HG02571 (cell line): ENCODE measurements around the gene WDR72.
"Not testable (repeated sequence)": the region's sequence is repeated elsewhere in the genome, so short reads cannot be mapped to it uniquely, and the experiment has no call there.

Experiments
- ATAC-seq: cut with Tn5 transposase; IDR thresholded peaks from one replicate; pipeline ENCODE4 v1.9.1; 2021; ENCODE audit warnings: mild to moderate bottlenecking, moderate library complexity; ENCODE audit not compliant: unreplicated experiment

The WDR72 gene

GRCh38 chr15:53759411-53759931, at the start of gene WDR72:
Gene WDR72 (minus strand): TSS chr15:53759663. CDS start chr15:53733149, 26,514 bp downstream.
- no peak for ATAC-seq

- ATAC-seq = no peak
Observed at GRCh38 chr15:53808058-53808706, 48.7 kb upstream of the WDR72 start.

- no peak for ATAC-seq
Observed at GRCh38 chr15:53807501-53807900, 48.0 kb upstream of the WDR72 start.

- ATAC-seq = no peak
Observed at GRCh38 chr15:53802672-53803071, 43.2 kb upstream of the WDR72 start.

- ATAC-seq = no peak
Observed at GRCh38 chr15:53791581-53791980, 32.1 kb upstream of the WDR72 start.

GRCh38 chr15:53789654-53790375, 30.4 kb upstream of the WDR72 start:
- ATAC-seq = no peak

GRCh38 chr15:53786401-53786800, 26.9 kb upstream of the WDR72 start:
- ATAC-seq = no peak

GRCh38 chr15:53785241-53785640, 25.8 kb upstream of the WDR72 start:
- ATAC-seq = not testable (repeated sequence)

GRCh38 chr15:53762916-53763315, 3.5 kb upstream of the WDR72 start:
- ATAC-seq = no peak

- ATAC-seq = no peak
Observed at GRCh38 chr15:53758412-53758811, 1.1 kb downstream of the WDR72 start.

- ATAC-seq = no peak
Observed at GRCh38 chr15:53757906-53758305, 1.6 kb downstream of the WDR72 start.

GRCh38 chr15:53753813-53754212, 5.7 kb downstream of the WDR72 start:
- ATAC-seq = no peak

GRCh38 chr15:53752406-53752805, 7.1 kb downstream of the WDR72 start:
- ATAC-seq = no peak

GRCh38 chr15:53747501-53748068, 11.9 kb downstream of the WDR72 start:
- ATAC-seq = no peak

GRCh38 chr15:53746101-53746500, 13.4 kb downstream of the WDR72 start:
- ATAC-seq = no peak

- no peak for ATAC-seq
Observed at GRCh38 chr15:53739651-53740050, 19.8 kb downstream of the WDR72 start.

GRCh38 chr15:53739187-53739586, 20.3 kb downstream of the WDR72 start:
- ATAC-seq = no peak

- ATAC-seq = no peak
Observed at GRCh38 chr15:53721334-53722087, 38.0 kb downstream of the WDR72 start.

- ATAC-seq = no peak
Observed at GRCh38 chr15:53716909-53717876, 42.3 kb downstream of the WDR72 start.

GRCh38 chr15:53713218-53713617, 46.2 kb downstream of the WDR72 start:
- no peak for ATAC-seq
